ENCODE data around the gene ACIN1.
A peak's percentile ranks its signal among the peaks of the same experiment; 100 is the strongest.

The ACIN1 gene

DNA sequence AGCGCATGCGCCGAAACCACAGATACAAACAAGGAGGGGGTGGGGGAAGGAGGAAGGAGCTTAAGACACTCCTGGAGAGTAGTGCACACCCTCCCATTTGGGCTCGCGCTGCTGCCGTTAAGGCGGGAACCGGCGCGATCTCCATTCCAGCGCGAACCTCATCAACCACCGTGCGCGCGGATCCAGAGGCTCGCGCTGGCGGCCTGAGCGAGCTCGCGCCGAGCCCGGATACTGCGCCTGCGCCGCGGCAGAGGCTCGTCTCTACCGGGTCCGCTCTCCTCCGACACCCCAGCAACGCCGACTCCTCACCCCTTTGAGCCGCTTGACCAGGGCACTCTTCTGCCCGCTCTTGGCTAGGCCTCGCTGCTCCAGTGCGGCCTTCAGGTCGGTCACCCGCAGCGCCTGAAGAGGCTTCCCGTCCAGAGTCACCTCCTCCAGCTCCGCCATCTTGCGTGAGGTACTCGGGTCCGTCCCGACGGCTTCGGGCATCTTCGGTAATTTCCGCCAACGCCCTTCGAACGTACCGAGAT is at the start of gene ACIN1:
Gene ACIN1, minus strand, starts transcription at position 471 of the 530 bp plus-strand sequence. Its CDS starts 24 bp downstream, at position 447.
- DNase-seq: peak; percentile 75

DNA sequence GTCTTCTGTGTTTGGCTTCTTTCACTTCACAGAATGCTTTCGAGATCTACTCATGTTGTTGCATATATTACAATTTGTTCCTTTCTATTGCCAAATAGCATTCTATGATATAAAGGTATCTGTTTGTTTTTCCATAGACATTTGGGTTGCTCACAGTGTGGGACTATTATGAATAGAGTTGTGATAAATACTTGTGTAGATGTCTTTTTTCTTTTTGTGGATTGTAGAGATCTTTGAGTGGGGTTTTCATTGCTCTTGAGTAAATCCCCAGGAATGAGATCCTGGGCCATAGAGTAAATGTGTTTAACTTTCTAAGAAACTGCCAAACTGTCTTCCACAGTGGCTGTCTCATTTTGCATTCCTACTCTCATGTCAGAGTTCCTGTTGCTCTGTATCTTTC is 49.0 kb upstream of the ACIN1 start:
- DNase-seq: no peak

GRCh38 chr14:23142826-23143225 is 47.9 kb upstream of the ACIN1 start:
- no peak for DNase-seq

DNA sequence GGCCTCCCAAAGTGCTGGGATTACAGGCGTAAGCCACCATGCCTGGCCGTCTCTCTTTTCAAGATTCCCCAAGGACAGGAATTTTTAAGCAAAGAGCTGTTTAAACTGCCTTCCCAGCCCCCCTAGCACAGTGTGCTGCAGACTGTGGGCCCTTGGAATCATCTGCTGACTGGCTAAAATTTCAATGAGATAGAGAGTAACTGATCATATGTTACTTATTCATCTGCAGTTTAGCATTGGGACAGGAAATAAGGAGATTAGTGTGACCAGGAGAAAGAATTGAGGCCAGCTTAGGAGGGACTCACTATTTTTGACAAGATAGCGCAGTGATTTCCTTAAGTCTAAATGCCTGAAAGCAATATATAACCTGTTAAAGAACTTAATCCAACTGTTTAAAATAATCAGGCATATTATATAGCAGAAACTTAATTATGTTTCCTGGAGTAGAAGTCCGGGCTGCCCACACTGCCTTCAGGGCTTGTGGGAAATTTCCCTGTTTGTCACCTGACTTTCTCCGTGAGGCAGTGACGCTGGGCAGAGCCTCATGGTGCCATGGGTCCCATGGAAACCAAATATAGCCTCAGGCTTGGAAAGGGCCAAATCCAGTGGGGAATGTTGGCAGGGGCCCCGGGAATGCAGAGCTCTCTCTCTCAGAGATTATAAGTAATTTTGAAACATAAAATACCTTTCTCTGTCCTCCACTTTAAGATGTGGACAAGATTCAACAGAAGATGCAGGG is 46.9 kb upstream of the ACIN1 start:
- no peak for DNase-seq

- no peak for DNase-seq
These were observed 45.4 kb upstream of the ACIN1 start for GRCh38 chr14:23140371-23140770.

GRCh38 chr14:23139874-23140273 is 44.9 kb upstream of the ACIN1 start:
- DNase-seq: no peak

DNA sequence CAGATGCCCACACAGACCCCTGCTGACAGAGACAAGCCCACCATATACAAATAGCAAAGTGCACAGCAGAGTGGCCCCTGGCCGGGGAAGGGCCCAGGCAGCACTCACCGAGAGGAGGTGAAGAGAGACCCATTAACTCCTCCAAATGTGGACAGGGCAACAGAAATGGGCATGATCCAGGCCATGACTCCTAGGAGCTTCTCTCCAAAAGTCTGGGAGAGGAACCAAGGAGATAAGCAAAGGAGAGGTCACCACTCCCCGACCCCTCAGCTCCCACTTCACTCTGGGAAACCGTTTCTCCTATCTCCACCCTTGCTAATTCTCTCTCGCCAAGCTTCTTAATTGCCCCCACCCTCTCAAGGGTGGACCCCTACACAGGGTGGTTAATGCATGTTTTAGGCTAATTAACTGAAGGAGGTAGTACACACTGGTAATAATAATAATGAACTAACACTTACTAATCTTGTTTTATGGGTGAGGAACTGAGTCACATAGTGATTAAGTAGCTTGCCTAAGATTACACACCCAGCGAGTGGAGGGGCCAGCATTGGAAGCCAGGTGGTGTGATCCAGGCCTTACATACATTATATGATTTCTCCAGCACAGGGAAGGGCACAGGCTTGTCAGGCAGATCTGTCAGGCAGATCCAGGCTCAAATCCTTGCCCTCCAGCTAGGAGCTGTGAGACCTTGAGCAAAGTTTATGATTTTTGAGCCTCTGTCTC is 43.0 kb upstream of the ACIN1 start:
- no peak for DNase-seq

GRCh38 chr14:23137192-23137812 is 42.4 kb upstream of the ACIN1 start:
- no peak for DNase-seq

GRCh38 chr14:23136566-23137133 is 41.7 kb upstream of the ACIN1 start:
- no peak for DNase-seq

- DNase-seq: no peak
These were observed 38.0 kb upstream of the ACIN1 start for GRCh38 chr14:23132970-23133369.

DNA sequence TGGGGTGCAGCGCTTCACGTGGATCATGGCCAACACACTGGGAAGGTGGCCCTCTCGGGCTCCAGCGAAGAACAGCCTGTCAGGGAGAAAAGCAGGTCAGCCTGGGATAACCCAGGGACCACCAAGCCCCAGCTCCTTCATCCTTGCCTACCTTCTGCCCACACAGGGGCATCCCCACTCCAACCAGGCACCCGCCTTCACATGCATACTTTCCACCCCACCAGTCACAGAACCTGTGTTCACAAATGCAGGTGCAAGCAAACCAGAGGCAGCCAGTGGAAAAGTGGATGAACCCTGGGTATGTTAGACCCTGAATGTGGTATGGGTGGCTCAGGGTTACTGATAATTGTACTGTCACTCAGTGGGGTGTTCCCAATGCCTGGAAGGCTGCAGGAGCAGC is 36.5 kb upstream of the ACIN1 start:
- no peak for DNase-seq

DNA sequence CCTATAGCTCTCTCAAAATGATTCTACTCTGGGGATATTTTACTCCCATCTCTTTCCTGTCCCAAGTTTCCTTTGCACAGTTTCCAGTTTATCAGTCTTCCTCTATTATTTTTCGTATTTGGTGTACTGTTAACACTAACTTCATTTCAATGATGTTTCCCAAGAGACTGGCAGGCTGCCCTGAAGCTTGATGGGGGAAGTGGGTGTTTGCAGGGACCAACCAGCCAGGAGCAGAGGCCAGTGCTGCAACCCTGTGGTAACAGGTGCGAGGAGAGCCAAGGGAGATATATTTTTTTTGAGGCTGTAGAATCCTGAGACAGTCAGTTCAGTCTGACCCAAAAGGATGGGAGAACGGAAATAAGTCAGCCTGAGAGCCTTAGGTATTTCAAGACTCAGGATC is 35.9 kb upstream of the ACIN1 start:
- DNase-seq: no peak

DNA sequence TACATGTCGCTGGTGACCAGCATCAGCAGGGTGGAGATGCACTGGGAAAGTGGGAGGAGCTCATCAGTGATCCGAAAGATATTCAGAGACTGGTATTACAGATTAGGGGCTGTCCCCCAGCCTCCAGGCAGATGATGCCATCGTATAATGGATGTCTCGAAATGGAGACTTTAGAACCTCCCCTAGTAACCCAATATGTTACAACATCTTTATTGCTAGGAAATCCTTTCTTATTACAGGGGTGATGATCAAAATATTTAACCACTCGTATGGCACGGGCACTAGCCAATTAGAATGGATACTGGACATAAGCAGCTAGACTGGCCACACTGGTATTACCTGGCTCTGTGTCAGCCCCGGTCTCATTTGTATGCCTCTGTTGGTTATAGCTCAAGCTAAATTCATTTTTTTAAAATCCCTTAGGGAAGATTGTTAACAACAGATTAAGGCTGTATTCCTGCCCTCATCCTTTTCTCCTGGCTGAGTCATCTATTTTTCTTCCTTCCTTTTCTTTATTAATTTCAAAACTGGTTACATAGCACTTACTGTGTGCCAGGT is 34.9 kb upstream of the ACIN1 start:
- DNase-seq: no peak

DNA sequence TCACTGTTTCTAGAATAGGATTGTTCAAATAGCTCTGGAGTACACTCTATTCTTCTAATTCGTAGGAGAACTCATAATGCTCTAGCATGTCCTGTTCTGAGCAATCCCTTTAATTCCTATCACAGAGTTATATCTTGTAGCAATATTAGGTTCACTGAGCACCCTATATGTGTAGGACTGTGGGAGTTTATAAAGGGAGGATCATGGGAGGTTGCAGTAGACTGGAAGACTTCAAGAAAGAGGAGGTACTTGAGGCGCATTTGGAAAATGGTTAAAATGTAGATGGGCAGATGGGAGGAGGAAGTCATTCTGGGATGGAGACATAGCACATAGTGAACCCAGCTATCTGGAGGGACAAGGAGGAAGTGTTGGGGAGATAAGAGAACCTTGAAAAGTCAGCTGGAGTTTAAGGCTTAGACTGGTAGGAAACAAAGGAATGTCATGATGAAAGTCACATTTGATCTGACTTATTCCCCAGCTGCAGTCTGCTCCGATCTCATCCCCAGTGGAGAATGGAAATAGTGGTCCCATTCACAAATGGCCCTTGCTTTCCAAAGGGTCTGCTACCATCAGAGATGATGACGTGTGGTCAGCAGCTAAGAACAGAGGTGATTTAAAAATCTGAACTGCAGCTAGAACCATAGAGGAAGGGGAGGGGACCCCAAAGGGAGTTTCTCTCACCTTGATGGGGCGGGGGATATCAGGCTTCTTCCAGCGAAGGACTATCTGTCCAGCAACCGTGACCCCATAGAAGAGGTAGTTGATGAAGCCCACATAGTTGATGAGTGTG is 34.2 kb upstream of the ACIN1 start:
- no peak for DNase-seq

GRCh38 chr14:23127861-23128260 is 32.9 kb upstream of the ACIN1 start:
- no peak for DNase-seq

DNA sequence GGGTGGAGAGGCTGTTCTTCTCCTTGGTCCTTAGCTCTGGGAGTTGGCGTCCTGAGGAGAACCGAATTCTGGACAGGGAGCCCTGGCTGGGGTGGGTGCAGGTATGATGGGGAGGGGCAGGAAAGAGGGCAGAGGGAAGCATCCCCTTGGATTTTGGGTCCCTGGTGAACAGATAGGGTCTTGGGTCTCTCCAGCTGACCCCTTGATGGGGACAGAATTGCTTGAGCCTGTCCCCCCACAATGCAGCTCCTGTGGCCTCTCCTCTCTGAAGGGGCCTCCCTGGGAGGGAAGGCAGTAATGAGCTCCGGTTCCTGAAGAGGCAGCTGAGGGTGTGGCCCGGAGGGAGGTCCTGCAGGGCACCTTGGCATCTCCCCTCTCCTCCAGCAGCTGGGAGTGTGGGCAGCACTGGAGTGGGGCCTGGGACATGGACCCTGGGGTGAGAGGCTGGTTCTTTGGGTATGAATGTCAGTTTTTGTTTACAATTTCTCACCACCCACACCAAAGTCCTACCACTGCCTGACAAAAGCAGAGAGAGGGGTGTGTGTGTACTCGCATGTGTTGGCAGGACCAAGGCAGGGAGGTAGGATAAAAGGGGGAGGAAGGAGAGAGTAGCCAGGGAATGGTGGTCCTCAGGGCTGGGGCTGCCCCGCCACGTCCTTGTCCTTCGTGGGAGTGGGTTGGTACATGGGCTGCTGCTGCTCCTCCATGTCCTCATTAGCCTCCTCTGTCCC is 31.8 kb upstream of the ACIN1 start:
- no peak for DNase-seq

GRCh38 chr14:23125933-23126524 is 31.1 kb upstream of the ACIN1 start:
- DNase-seq: no peak

- DNase-seq: no peak
These were observed 30.1 kb upstream of the ACIN1 start for GRCh38 chr14:23125011-23125410.

GRCh38 chr14:23124337-23124954 is 29.5 kb upstream of the ACIN1 start:
- no peak for DNase-seq

GRCh38 chr14:23123419-23123818 is 28.5 kb upstream of the ACIN1 start:
- no peak for DNase-seq

GRCh38 chr14:23122086-23122485 is 27.1 kb upstream of the ACIN1 start:
- DNase-seq: no peak
